T-helper 2 cell treated with Interferon-gamma antibody and Interleukin-4, amounts not matched to agents 100 ng/mL and 5 ng/mL, for 36 hours (primary cell): ENCODE results near the gene HOXB6. TPM values are rescaled to one million over a fixed set of nuclear protein-coding genes. Genes with fewer than 3 reads are reported as not detected.

Experiments
- intact Hi-C: fragments of 100-400 bp; cut with micrococcal nuclease; formaldehyde crosslinking; loops from one replicate; pipeline ENCODE4 v1.15.1; 2023
- total RNA-seq: library from RNA; stranded (reverse); gene quantifications from 2 replicates; pipeline ENCODE4 v1.2.3, GENCODE V29; 2022

HOXB6 gene
- total RNA-seq, 1 donor from 2014 or later: not detected

DNA sequence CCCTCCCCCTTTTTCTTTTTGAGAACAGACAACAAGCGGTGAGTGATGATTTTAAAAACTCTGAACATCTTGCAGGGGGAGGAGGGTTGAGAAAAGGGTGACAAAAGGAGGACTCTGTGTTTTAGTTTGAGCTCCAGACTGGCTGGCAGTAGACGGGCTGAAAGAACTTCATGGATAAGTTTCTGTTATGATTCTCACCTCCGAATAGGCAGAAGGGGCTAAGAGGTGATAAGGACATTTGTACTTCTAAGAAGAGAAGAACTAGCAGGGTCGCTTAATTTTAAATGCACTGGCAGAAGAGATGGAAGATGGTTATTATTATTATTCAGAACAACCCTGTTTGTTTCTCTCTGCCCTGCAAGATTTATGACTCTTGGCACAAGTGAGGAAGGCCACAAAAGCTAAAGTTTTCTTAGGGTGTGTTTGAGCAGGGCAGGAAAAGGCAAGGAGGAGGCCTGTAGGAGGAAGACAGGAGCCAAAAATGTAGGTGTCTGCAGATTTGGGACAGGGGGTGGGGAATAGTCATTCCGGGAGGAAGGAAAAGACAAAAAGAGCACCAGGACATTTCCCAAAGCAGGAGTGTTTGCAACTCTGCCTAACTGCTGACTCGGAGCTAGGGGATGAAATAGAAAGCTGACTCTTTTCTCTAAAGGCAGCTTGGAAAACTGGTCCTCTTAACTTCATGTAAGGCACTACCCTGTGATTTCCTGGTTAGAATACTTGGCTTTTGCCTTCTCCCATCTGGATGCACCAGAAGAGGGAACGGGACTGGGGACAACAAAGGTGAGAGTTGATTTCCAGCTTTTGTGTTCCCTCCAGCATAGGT is 48.0 kb downstream of the HOXB6 start:
- intact Hi-C loops: no loop called here

DNA sequence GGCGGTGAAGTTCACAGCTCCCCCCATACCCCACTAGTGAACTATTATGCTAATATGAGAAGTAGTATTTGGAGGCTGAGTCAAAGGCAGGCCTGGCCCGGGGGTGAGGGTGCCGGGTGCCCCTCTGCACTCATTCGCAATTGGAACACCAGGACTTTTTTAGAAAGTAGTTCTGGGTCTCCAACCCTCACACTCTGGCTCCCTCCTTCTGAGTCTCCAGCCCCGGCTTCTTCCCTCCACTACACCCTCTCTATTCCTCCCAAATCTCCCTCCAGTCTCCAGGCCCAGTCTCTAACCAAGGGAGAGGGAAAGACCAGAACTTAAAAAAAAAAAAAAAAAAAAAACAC is 48.6 kb downstream of the HOXB6 start:
- intact Hi-C loops: no loop called here

- intact Hi-C loops: no loop called here
These were observed 49.2 kb downstream of the HOXB6 start for GRCh38 chr17:48555258-48556228.

DNA sequence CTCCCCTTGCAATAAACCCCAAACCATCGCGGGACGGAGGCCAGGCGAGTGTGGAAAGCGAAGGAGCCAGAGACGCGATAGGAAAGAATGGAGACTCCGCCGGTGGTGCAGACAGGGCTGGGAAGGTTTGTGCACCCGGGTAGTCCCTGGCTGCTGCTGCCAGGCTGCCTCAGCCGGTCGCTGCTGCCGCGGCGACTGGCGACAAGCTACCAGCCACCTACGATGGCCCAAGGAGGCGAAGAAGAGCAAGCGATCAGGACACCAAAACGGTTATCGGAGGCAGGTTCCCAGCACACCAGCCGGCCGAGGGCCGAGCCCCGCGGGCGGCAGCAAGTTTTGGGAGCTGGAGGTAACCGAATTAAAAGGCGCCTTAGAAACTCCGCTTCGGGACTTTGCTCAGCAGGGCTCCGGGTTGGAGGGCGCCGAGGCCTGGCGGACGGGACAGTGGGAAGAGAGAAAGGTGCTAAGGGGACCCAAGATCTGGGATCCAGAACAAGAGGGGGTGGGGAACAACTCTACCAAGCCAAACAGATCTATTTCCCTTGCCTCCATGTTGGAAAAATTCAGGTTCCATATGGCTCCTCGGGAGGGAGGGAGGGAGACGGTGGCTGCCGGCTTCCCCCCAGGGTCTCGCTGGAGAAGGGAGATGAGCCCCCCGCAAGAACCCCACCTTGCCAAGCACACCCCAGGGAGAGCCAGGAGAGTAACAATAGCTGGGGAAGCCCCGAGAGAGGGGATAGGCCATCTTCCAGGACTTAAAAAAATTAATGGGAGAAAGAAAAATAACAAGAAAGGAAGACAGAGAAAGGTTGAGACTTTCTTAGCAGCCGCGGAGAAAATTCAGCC is 50.2 kb downstream of the HOXB6 start:
- intact Hi-C loops: no loop called here

DNA sequence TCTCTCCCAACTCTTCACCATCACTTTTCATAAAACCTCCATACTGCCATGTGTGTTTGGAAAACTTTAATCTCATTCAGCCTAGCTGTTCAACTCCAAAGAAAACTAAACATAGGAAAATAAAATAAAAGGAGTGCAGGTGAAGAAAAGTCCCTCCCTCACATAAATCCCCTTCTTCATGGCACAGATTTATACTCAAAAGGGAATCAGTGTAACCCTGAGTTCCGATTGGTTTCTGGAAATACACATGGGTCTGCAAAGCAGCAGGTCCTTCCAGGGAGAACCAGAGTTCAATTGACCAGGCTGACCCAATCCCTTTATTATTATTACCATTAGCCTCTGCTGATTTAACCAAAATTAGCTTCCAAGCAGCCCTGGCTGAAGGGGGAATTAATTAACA is 51.0 kb downstream of the HOXB6 start:
- intact Hi-C loops: no loop called here

GRCh38 chr17:48553190-48553547 is 51.6 kb downstream of the HOXB6 start:
- intact Hi-C loops: no loop called here

DNA sequence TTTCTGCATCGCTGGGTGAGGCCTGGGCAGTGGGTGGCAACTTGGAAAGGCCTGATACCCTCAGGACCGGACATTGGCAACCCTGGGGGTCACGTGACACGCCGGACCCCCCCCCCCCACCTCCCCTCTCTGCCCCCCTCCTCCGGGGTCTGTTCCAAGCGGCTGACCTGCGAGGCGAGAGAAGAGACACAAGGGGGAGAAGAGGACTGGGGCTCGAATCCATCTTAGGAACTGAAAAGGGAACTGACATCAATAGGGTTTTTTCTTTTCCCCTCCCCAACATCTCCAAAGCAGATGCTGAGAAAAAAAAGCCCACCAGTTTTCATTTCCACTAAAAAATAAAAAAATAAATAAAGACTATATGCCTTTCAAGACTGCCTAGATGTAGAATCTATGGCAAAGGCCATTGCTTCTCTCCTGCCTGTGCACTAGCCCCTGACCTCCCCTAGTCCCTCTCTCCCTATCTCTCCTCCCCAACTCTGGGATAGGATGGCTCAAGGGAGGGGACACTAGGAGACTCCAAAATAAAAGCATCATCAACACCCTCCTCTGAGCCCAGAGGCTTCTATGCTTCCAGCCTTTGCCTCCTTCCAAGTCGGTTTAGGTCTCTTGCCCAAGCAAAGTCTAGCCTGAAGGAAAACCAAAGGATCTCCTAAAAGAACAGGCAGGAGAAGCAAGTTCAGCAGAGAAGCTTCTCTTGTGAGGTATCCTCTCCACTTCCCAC is 52.2 kb downstream of the HOXB6 start:
- intact Hi-C loops: no loop called here

- intact Hi-C loops: no loop called here
These were observed 53.0 kb downstream of the HOXB6 start for GRCh38 chr17:48551596-48552465.

GRCh38 chr17:48551214-48551555 is 53.6 kb downstream of the HOXB6 start:
- intact Hi-C loops: no loop called here

DNA sequence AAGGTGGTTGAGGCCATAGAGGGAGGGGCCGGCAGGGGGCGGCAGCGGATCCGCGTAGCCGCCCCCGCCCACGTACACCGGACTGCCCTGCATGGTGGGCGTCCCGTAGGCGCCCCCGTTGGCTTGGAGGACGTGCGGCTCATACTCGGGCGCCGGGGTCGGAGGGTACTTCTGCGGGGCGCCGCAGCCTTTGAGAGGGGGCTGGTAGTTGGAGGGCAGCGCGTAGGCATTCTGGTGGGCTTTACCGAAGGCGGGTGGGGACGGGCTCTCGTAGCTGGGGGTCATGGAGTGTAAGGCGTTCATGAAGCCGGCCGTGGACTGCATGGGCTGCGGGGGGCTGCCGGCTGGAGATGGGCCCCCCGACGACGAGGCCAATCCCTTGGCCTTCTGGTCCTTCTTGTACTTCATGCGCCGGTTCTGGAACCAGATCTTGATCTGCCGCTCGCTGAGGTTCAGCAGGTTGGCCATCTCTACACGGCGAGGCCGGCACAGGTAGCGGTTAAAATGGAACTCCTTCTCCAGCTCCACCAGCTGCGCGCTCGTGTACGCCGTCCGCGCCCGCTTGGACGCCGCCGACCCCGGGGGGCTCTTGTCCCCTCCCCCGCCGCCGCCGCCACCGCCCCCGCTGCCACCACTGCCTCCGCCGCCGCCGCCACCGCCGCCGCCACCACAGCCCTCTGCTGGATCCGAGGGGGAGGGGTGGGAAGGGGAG is 54.1 kb downstream of the HOXB6 start:
- intact Hi-C loops: no loop called here

GRCh38 chr17:48549914-48550501 is 54.8 kb downstream of the HOXB6 start:
- intact Hi-C loops: no loop called here

- intact Hi-C loops: no loop called here
These were observed 55.5 kb downstream of the HOXB6 start for GRCh38 chr17:48549281-48549630.

GRCh38 chr17:48548523-48549280 is 56.1 kb downstream of the HOXB6 start:
- intact Hi-C loops: no loop called here

DNA sequence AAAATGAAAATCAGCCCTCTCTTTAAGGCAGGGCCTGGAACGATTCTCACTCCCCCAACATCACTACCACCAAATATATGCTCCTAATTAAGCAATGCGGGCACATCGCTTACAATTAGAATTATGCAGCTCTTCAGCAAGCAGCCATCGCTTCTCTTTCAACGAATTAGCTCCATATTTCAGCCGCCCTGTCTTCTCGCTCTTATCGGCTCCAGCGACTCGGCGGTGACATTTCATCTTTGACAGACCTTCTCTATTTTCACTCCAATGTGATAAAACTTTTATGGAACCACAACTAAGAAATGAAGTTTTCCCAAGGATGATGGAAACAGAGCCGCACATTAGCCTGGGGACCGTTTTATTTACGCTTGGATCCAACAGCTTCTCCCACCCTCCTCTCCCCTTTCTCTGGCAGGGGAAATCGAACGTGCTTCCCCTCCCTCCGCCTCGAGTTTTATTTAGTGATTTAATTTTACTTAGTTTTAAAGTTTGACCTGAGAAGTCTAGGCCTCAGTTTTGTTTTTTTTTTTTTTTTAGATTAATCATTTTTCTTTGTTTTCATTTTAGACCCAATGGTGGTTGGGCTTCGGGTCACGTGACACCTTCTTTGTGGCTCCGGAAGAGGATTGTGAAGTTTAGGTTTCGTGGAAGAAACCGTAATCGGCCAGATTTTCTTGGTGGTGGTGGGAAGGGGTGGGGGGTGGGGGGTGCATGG is 56.8 kb downstream of the HOXB6 start:
- intact Hi-C loops: no loop called here

GRCh38 chr17:48546924-48547807 is 57.6 kb downstream of the HOXB6 start:
- intact Hi-C loops: no loop called here

GRCh38 chr17:48546137-48546923 is 58.5 kb downstream of the HOXB6 start:
- intact Hi-C loops: no loop called here
